ENCODE results near the gene FANCG.

The FANCG gene

GRCh38 chr9:35115680-35116538 lies 36.2 kb upstream of the FANCG start, which contains the start of gene ATOSB:
TSS of gene ATOSB (minus strand) at chr9:35115862. CDS start at chr9:35108274, 7,588 bp downstream.
- H3K23ac ChIP-seq (ENCODE audit: low read length in 2 of 2): no peak within 1 kb of the TSS
- peak within 1 kb of the TSS; percentile 61 to 89 for H2BK12ac ChIP-seq (ENCODE audit: low read length in 2 of 2)
- H2BK120ac ChIP-seq (ENCODE audit: low read depth, low read length): peak within 1 kb of the TSS; percentile 74
- H3K14ac ChIP-seq (ENCODE audit: low read length in 2 of 2): peak within 1 kb of the TSS in 1 of 2 experiments; percentile 94
- H2BK5ac ChIP-seq (ENCODE audit: low read depth, low read length, poor library complexity, severe bottlenecking): peak within 1 kb of the TSS; percentile 69
- peak within 1 kb of the TSS; percentile 92 for H3K9ac ChIP-seq (ENCODE audit: low read length)
- peaks cover 21% of the 10 kb centered on the region for H3K4me1 ChIP-seq (ENCODE audit: control insufficient read depth, insufficient read depth, low read depth, low read length)
- no peaks in the 10 kb centered on the region for H3K27me3 ChIP-seq (ENCODE audit: control insufficient read depth in 1 of 2, insufficient read depth in 1 of 2, low read length in 2 of 2)
- peak within 1 kb of the TSS; percentile 79 for H2AFZ ChIP-seq (ENCODE audit: low read depth, low read length)
- H3K4me2 ChIP-seq (ENCODE audit: low read length, poor library complexity, severe bottlenecking): peak within 1 kb of the TSS; percentile 89
- WGBS: under 1% methylated on average over 54 of the region's 54 CpGs
- peak within 1 kb of the TSS; percentile 93 for H3K27ac ChIP-seq (ENCODE audit: low read length, poor library complexity, severe bottlenecking)
- H4K8ac ChIP-seq (ENCODE audit: low read length): peak within 1 kb of the TSS; percentile 82
- H3K18ac ChIP-seq (ENCODE audit: low read depth in 1 of 2, low read length in 2 of 2): peak within 1 kb of the TSS; percentile 85 to 96
- peak within 1 kb of the TSS; percentile 87 to 96 for H3K4me3 ChIP-seq (ENCODE audit: insufficient read depth in 1 of 2, low read depth in 1 of 2, low read length in 2 of 2)
- peak within 1 kb of the TSS; percentile 85 for H4K91ac ChIP-seq (ENCODE audit: low read length)
- H2AK5ac ChIP-seq (ENCODE audit: low read length, severe bottlenecking): peak within 1 kb of the TSS; percentile 62
- H3K79me1 ChIP-seq (replicated peaks; ENCODE audit: low read length, poor library complexity, severe bottlenecking): peaks cover 2% of the 10 kb centered on the region
- H3K9me3 ChIP-seq (ENCODE audit: control insufficient read depth, low read length): no peaks in the 10 kb centered on the region
- peak within 1 kb of the TSS; percentile 82 for H2BK15ac ChIP-seq (ENCODE audit: low read depth, poor library complexity, severe bottlenecking)
- no peaks in the 10 kb centered on the region for H3K36me3 ChIP-seq (ENCODE audit: control insufficient read depth in 1 of 2, insufficient read depth in 2 of 2, low read depth in 1 of 2, low read length in 2 of 2)
- peak within 1 kb of the TSS; percentile 80 to 96 for H3K4ac ChIP-seq (ENCODE audit: low read depth in 1 of 2, low read length in 2 of 2)
- peak; percentile 99 for DNase-seq

DNA sequence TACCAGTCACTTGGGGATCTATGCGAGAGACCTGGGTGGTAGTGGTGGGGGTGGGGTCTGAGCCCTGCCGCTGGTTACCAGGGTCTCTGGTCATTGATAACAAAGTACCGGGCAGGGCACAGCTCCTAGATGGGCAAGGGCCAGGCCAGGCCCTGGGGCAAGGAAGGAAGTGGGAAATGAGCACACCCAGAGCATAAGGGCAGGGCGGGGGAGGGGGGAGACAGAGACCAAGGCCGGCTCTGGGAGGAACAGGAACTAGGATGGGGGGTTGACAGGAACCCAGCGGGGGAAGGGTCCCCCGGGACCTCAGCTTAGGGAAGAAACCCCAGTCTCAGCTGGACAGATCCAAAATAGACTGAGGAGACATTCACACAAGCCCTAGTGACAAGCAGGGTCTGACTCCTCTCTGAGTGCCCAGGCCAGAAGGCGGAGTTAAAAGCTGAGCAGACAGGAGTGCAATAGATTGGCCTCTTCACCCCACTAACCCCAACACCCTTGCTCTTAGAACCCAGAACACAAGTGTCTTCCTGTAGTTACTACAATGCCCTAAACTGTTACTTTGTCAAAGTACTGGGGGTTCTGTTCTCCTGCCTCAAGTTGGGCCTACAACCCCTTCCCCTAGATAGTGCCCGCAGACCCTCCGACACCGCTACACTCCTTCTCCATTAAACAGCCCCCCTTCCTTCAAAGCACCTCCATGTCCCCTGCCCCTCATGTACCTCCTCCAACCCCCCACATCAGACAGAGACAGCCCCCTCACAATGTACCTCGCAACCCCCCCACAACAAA lies 35.3 kb upstream of the FANCG start:
- DNase-seq: peak; percentile 79
- Histone ChIP-seq H3K4me3 (ENCODE audit: insufficient read depth in 1 of 2, low read depth in 1 of 2, low read length in 2 of 2) (peak overlapping the region; percentile 87 to 96), H3K9ac (ENCODE audit: low read length) (peak overlapping the region; percentile 92), H3K4me1 (ENCODE audit: control insufficient read depth, insufficient read depth, low read depth, low read length) (peaks cover 27% of the 10 kb centered on the region), H2BK12ac (ENCODE audit: low read length in 2 of 2) (peak overlapping the region; percentile 61 to 66), H3K23ac (ENCODE audit: low read length in 2 of 2) (no peak overlapping the region), H2AK5ac (ENCODE audit: low read length, severe bottlenecking) (peak overlapping the region; percentile 62), H3K27me3 (ENCODE audit: control insufficient read depth in 1 of 2, insufficient read depth in 1 of 2, low read length in 2 of 2) (no peaks in the 10 kb centered on the region), H3K18ac (ENCODE audit: low read depth in 1 of 2, low read length in 2 of 2) (peak overlapping the region; percentile 85 to 96), H2BK120ac (ENCODE audit: low read depth, low read length) (peak overlapping the region; percentile 74), H2BK5ac (ENCODE audit: low read depth, low read length, poor library complexity, severe bottlenecking) (peak overlapping the region; percentile 69), H3K79me1 (replicated peaks; ENCODE audit: low read length, poor library complexity, severe bottlenecking) (peaks cover 4% of the 10 kb centered on the region), H4K8ac (ENCODE audit: low read length) (peak overlapping the region; percentile 81), H3K36me3 (ENCODE audit: control insufficient read depth in 1 of 2, insufficient read depth in 2 of 2, low read depth in 1 of 2, low read length in 2 of 2) (no peaks in the 10 kb centered on the region), H4K91ac (ENCODE audit: low read length) (peak overlapping the region; percentile 85), H2AFZ (ENCODE audit: low read depth, low read length) (no peak overlapping the region), H2BK15ac (ENCODE audit: low read depth, poor library complexity, severe bottlenecking) (peak overlapping the region; percentile 82), H3K4me2 (ENCODE audit: low read length, poor library complexity, severe bottlenecking) (peak overlapping the region; percentile 89), H3K4ac (ENCODE audit: low read depth in 1 of 2, low read length in 2 of 2) (peak overlapping the region; percentile 80 to 96), H3K27ac (ENCODE audit: low read length, poor library complexity, severe bottlenecking) (peak overlapping the region; percentile 93), H3K9me3 (ENCODE audit: control insufficient read depth, low read length) (no peaks in the 10 kb centered on the region), H3K14ac (ENCODE audit: low read length in 2 of 2) (peak overlapping the region in 1 of 2 experiments; percentile 93)
- WGBS: 18% methylated on average over 12 of the region's 12 CpGs

GRCh38 chr9:35114113-35114839 lies 34.5 kb upstream of the FANCG start:
- Histone ChIP-seq H2AK5ac (ENCODE audit: low read length, severe bottlenecking) (peak overlapping the region; percentile 62), H3K9me3 (ENCODE audit: control insufficient read depth, low read length) (no peaks in the 10 kb centered on the region), H2BK120ac (ENCODE audit: low read depth, low read length) (peak overlapping the region; percentile 74), H3K23ac (ENCODE audit: low read length in 2 of 2) (peak overlapping the region in 1 of 2 experiments; percentile 27), H3K14ac (ENCODE audit: low read length in 2 of 2) (peak overlapping the region in 1 of 2 experiments; percentile 41), H2BK5ac (ENCODE audit: low read depth, low read length, poor library complexity, severe bottlenecking) (no peak overlapping the region), H3K4me2 (ENCODE audit: low read length, poor library complexity, severe bottlenecking) (peak overlapping the region; percentile 89), H3K36me3 (ENCODE audit: control insufficient read depth in 1 of 2, insufficient read depth in 2 of 2, low read depth in 1 of 2, low read length in 2 of 2) (peaks cover 2 to 3% of the 10 kb centered on the region in 2 experiments), H4K8ac (ENCODE audit: low read length) (peak overlapping the region; percentile 81), H3K27ac (ENCODE audit: low read length, poor library complexity, severe bottlenecking) (peak overlapping the region; percentile 93), H2BK12ac (ENCODE audit: low read length in 2 of 2) (peak overlapping the region; percentile 61 to 91), H3K79me1 (replicated peaks; ENCODE audit: low read length, poor library complexity, severe bottlenecking) (peaks cover 7% of the 10 kb centered on the region), H4K91ac (ENCODE audit: low read length) (peak overlapping the region; percentile 85), H3K9ac (ENCODE audit: low read length) (peak overlapping the region; percentile 92), H3K4ac (ENCODE audit: low read depth in 1 of 2, low read length in 2 of 2) (peak overlapping the region; percentile 27 to 96), H3K27me3 (ENCODE audit: control insufficient read depth in 1 of 2, insufficient read depth in 1 of 2, low read length in 2 of 2) (no peaks in the 10 kb centered on the region), H3K4me1 (ENCODE audit: control insufficient read depth, insufficient read depth, low read depth, low read length) (peaks cover 33% of the 10 kb centered on the region), H3K4me3 (ENCODE audit: insufficient read depth in 1 of 2, low read depth in 1 of 2, low read length in 2 of 2) (peak overlapping the region; percentile 87 to 96), H3K18ac (ENCODE audit: low read depth in 1 of 2, low read length in 2 of 2) (peak overlapping the region; percentile 37 to 96), H2AFZ (ENCODE audit: low read depth, low read length) (no peak overlapping the region), H2BK15ac (ENCODE audit: low read depth, poor library complexity, severe bottlenecking) (peak overlapping the region; percentile 82)
- DNase-seq: peak; percentile 99
- WGBS: 0% methylated on average over 4 of the region's 5 CpGs

Measured in mesenchymal stem cell (in vitro differentiated cells and primary cell).